GM18519 (cell line): ENCODE results near the gene PGLYRP2.

Experiments used
- ATAC-seq: cut with Tn5 transposase; IDR thresholded peaks from one replicate; pipeline ENCODE4 v1.9.1; 2021; ENCODE audit warnings: mild to moderate bottlenecking, moderate library complexity; ENCODE audit not compliant: unreplicated experiment, low FRiP score

The PGLYRP2 gene

DNA sequence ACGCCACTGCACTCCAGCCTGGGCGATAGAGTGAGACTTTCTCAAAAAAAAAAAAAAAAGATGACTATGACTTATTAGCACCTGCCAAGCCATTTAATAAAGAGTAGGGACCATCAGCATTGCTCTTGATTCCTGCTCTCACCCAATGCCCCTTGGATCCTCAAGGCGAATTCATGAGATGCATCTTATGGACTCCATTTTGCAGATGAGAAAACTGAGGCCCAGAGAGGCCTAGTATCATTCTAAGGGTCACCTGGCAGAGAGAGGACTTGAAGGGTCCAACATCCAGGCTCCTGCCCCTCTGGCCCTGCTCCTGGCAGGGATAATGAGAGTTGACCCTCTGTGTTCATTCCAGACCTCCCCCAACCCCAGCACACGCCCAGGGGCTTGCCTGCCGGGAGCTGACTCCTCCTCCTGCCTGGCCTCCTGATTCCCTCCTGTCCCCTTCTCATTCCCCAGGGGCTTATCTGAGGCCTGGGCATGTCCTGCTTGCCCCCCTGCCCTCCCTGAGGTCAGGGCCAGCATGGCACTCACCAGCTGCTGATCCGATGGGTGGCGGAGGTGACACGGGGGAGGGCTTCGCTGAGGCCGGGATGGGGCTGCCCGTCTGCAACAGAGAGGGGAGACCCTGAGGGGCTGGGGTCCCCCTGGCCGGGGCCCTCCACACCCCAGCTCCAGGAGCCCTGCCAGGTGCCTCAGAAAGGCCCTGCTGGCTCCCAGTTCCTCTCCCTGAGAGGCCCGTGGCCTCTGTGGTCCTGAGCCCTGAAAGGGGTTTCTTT, 37.0 kb downstream of the PGLYRP2 start:
- no peak for ATAC-seq

DNA sequence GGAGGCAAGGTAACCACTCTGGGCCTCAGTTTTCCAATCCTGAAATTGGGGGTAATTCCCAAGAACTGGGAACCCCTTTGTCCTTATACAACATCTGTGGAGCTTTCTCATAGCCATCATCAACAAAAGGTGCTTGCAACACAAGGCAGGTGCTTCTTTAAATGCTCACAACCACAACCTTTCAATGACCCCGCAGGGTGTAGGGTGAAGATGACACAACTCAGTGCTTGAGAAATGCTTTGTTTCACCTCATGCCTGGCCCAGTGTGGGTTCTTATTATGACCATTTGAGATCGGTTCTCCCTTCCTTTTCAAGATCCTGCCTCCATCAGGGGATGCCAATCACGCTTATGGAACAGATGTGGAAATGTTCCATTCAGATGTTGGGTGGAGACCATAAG, 38.0 kb downstream of the PGLYRP2 start:
- ATAC-seq = no peak

DNA sequence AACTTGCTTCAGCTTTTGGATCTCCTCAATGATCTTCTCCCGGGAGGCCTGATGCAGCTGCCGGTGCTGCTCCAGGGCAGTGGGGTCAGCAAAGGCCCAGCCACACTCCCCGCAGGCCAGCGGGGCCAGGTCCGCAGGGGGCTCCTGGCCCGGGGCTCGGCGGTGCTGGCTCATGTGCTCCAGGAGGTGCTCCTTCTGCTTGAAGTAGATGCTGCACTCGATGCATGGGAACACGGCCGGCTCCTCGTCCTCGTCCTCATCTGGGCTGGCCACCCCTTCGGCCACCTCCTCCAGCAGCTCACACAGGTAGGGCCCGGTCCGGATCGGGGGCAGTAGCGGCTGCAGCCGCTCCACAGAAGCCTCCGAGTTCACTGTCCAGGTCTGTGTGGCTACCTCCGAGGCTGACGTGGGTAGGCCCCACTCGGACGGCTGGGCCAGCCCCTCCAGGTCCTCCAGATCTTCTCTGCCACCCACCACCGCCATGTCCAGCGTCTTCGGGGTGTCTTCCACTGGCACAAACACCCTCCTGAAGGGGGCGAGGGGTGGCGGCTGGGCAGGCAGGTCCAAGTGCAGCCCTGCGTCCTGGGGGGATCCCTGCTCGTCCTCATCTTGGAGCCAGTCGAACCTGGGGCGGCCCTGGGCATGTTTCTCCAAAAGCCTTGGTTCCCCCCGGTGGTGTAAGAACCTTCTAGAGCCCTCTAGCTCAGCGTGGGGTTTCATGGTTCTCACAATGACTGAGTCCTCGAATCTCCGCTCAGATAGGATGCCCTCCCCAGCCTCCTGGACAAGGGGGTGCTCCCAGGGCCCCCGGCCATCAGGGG, 39.3 kb downstream of the PGLYRP2 start:
- no peak for ATAC-seq

DNA sequence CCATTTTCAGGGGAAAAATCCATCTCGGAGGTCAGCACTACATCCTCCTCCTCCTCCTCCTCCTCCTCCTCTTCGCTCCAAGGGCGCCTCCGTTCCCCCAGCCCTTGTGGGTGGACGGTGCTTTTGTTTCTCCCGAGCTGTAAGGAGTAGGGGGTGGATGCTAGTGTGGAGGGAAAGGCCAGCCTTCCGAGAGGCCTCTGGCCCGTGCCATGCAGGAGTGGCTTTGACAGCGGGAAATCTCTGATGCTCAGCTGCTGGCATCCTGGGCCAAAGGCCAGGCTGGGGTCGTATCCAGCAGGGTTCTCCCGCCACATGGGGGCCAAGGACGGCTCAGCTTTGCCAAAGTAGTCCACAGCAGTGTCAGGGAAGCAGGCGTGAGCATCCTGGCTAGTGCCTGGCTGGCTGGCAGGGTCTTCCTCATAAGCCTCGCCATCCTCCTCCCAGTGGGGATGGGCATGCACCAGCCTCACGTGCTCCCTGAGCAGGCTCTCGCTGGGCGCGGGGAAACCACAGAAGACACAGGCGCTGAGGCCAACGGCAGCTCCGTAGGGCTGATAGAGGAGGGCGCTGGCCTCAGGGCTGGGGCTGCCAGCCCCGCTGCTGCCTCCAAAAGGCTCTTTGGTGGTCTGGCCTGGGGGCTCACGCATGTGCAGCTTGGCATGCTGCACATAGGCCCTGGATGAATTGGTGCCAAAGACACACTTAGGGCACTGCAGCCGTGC, 40.1 kb downstream of the PGLYRP2 start:
- no peak for ATAC-seq

DNA sequence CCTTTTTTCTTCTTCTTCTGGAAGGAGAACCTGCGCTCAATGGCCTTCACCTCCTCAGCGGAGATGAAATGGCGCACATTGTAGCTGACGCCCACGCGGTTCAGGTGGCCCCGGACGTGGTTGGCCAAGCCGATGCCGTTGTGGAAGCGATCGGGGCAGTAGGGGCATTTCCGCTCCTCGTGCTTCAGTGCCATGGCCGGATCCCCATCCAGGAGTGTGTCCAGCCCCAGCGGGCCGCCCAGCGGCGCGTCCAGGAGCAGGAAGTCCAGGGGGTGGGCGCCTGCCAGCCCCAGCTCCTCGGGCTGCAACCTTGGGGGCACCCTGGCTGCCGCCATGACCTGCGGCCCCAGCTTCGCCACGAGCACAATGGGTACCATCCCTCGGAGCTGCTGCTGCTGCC, 40.7 kb downstream of the PGLYRP2 start:
- no peak for ATAC-seq

DNA sequence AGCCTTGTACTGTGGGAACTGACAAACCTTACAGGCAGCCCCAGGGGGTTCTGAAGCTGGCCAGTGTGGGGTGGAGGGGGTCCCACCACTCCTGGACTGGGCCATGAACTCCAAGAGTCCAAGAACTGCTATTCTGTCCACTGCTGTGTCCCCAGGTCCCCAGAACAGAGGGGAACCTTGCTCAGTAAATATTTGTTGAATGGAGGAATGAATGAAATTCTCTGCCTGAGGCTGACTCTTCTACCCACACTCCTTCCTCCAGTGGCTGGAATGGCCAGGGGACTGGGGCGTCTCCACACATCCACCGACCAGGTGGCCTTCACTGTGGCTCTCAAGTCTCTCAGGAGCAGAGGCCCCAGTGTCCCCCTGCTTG, 41.2 kb downstream of the PGLYRP2 start:
- no peak for ATAC-seq

DNA sequence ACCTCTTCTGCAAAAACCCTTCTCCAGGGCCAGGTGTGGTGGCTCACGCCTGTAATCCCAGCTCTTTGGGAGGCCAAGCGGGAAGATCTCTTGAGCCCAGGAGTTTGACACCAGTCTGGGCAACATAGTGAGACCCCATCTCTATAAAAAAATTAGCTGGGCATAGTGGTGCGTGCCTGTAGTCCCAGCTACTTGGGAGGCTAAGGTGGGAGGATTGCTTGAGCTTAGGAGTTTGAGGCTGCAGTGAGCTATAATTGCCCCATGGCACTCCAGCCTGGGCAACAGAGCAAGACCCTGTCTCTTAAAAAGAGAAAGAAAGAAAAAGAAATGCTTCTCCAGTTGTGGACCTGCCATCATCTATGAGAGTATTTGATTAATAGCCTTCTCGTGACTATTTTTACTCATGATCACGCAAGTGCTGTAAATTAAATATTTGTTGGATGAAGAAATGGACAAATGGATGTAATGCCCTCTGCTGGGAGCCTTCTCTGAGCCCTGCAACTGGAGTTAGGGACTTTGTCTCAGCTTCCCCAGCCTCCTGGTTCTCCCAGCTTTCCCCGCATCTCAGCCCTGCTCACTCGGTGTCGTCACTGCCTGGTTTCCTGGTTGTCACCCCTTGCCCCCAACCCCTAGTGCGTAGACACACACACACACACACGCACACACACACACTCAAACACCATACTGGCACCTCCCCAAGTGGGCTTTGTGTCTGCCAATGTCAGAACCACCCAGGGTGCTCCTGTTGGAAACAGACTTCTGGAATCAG, 41.8 kb downstream of the PGLYRP2 start:
- ATAC-seq = no peak

DNA sequence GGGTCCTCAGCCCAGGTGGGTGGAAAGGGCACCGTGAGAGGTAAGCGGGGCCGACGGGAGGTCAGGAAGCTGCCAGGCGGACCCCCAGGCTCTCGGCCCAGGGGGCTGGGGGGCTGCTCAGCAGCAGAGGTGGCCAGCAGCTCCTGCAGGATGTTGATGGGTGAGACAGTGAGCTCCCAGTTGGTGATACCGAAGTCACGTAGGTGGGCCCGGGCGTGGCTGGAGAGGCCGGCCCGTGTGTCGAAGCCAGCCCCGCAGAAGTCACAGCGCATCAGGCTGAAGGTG, 42.5 kb downstream of the PGLYRP2 start:
- no peak for ATAC-seq

DNA sequence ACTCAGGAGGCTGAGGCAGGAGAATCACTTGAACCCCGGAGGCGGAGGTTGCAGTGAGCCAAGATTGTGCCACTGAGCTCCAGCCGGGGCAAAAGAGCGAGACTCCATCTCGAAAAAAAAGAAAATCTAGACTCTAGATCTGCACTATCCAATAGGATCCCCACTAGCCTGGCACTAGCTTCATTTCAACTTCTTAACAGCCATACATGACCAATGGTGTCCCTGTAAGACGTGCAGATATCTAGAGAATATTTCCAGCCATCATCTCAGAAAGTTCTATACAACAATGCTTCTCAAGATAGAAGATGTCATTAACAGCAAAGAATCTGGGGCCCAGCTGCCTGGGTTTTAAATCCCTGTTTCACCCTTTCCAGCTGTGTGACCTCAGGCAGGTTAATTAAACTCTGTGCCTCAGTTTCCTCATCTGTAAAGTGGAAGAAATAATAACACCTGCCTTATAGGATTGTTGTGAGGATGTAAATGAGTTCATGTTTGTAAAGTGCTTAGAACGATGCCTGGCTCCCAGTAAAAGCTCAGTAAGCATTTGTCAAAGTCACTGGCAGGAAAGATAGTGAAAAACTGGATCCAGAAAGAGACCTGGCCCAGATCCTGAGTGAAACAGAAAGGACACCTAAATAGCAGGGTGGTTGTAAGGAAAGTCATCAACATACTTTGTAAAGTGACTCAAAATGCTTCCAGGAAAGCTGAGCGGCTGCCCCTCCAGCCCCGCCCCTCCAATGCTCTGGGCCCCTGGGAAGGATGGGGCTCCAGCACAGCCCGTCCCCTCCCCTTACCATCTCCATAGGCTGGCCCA, 43.1 kb downstream of the PGLYRP2 start:
- no peak for ATAC-seq

DNA sequence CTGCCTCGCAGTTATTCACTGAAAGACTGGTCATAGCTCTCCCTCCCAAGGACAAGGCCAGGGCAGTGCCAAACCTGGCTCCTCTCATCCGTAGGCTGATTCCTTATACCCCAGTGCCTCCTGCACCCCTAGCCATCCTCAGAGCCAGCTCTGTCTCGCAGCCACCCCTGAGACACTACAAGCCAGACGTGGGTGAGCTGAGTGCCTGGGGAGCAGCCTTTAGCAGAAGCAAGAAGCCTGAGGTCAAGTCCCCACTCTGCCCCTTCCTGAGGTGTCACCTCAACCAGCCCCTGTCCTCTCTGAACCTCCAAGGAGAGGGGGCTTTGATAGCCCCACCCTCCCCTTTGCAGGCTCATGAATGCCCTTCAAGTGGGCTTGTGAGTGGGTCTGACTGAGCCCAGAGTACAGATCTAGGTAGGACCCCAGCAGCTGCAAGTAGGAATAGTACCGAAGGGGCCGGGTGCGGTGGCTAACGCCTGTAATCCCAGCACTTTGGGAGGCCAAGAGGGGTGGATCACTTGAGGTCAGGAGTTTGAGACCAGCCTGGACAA, 45.7 kb downstream of the PGLYRP2 start:
- no peak for ATAC-seq

DNA sequence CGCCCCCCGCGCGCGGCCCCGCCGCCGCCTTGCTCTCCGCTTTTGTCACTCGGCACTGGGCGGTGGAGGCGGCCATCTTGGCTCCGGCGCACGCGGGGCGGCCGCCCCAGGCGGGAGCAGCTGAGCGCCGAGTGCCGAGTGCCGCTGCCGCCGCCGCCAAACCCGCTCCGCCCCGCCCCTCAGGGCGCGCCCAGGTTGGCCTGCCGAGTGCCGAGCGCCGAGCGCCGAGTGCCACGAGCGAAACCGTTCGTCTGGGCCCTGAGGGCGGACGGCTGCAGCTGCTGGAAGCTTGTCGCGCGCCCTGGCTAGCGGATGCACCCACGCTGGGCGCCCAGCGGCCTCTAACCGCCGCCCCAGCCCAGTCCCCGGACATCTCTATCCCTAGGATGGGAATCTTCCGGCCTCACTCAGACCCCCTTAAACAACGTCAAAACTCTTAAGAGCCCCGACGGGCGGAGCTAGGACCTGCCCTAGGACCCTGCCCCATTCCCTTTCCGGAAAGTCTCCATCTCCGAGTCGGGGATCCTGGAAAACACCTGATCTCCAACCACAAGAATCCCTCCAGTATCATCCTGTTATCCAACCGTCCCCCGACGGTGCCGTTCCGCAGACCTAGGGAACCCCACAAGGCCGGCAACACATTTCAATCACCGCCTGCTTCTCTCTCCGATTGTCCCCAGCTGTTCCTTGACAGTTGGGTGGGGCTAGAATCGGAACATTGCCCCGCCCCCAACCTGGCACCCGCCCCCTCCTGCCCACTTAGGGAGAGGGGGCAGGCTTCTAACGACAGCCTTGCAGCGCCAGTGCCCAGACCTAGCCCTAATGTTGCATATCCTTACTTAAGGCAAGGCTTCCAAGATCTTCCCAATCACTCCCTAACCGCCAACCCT, 46.4 kb downstream of the PGLYRP2 start:
- ATAC-seq = peak; percentile 54

DNA sequence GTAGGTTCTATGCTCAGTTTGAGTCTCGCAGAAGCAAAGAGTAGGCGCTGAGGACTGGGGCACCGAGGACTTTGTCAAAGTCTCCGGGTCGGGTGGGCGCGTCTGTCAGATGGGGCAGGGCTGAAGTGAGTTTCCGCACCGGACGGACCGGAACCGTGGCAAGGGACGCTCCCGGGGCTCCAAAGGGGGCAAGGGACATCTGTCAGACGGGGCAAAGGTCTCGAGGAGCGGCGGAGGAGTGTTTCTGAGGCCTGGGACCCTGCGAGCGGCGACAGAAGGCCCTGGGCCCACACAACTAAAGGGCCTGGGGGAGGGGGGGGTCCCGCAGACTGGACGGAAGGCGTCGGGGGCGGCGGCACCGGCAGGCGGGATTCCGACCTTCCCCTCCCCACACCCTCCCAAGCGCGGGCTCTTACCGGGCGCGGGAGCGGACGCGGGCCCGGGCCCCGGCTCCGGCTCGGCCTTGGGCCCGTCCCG, 47.2 kb downstream of the PGLYRP2 start:
- no peak for ATAC-seq

DNA sequence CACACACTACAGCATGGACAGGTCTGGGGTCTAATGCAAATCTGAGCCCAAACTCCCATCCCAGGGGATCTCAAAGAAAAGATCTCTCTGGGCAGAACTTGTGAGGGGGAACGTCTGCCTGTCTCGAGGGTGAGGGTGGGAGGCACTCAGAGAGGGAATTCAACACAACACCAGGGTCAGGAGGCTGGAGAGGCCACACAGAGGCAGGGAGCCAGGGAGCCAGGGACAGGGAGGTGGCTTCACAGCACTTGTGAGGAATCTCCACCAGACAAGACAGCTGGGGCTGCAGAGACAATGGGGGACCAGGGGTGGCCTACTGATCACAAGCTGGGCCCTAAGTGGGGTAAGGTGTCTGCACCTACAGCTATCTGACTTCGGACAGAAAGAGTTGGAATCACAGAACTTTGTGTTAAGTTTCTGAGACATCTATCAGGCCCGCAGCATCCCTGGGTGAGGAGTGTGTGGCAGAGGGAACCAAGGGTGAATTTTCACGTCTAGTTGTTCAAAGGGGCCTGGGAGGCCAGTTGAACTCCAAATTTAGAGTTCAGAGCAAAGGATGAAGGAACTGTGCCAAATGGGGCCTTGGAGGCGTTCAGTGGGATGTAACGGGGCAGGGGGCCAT, 47.8 kb downstream of the PGLYRP2 start:
- ATAC-seq = no peak

DNA sequence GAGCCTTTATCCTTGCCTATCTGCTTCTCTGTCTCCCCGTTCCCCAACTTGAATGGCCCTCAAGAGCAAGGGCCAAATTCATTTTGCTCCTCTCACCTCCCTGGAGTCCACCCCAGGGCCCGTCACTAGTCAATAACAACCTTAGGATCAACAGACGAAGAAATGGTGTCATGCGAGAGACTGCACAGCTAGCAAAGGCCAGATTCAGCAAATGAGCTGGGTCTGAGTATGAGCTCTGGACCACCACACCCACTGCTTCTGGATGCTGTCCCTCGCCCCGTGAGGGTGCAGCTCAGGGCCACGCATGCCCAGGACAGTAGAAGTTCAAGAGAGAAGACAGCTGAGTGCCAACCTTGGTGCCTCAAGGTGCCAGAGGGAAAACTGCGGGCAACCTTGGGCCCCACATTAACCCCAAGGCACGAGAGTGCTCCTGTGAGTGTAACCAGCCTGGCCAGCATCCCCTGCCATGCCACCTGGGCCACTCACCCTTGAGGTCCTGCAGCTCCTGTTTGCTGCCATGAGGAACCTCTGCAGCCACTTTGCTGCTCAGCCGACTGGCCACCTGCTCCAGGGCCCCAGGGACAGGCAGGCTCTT, 48.7 kb downstream of the PGLYRP2 start:
- no peak for ATAC-seq

DNA sequence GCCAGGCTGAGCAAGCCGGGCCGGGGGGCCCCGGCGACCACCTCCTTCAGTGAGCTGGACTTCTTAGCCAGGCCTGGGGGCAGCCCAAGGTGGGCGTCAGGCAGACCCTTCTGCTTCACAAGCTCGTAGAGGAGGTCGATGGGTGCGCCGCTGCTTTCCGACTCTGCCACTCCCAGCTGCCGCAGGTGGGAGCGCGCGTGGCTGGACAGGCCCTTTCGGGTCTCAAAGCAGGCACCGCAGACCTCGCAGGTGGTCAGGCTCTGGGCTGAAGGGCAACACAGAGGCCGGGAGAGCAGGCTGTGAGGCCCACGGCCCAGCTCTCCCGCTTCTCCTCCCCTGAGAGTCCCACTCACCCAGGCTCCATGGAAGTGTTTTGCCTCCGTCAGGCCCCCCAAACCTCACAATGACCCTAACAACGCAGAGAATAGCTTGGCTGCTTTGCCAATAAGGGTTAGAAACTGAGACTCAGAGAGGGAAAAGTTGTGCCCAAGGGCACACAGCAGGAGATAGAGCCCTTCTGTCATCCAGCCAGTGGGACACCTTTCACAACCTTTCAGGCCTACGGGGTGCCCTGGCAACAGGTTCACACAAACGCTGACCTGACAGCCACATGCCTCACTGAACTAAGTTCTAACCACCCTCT, 49.4 kb downstream of the PGLYRP2 start:
- ATAC-seq = no peak

DNA sequence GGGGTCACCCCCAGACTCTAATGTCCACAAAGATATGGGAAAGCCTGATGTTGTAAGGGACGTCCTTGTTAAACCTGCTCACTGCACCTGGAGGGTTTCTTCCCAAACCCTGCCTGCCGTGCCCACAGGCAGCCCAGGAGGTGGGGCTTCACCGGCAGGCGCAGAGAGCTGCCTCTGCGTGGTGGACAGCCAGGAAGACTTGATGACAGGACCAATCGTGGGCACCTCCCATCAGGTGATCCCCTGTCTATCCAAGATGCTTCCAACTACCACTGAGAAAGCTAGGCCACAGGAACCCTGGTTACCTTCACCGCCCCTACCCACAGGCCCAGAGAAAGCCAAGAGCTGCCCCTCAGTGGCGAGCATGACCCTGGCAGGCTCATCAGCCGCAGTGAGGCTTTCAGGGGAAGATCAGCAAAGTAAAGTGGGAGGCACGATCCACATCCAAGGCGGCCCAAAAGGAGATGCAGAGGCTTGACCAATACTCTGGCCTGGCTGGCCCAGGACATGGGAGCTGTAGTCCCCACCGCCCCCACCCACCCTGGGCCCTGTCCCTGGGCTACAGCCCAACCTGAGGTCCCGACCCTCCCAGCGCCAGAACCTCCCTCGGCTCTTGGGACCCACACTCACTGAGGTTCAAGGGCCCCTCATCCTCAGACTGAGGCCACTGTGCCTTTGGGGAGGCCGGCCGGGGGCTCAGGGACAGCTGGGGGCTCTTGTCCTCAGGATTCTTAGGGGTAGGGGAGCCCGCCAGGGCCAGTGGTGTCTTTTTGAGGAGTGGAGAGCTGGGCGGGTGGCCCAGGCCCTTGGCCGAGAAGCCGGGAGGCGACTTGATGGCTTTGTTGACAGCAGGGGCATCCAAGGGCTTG, 50.1 kb downstream of the PGLYRP2 start:
- ATAC-seq = no peak
